NOMO-1 treated with DMSO at 0.1 percent for 48 hours (cell line): ENCODE results near the gene LRIG3.
"Not testable (repeated sequence)": the region's sequence is repeated elsewhere in the genome, so short reads cannot be mapped to it uniquely, and the experiment has no call there.

Experiments
- DNase-seq: peaks from one replicate; lab custom pipeline; 2025; ENCODE audit not compliant: unreplicated experiment; lab: John Stamatoyannopoulos, UW

The LRIG3 gene

DNA sequence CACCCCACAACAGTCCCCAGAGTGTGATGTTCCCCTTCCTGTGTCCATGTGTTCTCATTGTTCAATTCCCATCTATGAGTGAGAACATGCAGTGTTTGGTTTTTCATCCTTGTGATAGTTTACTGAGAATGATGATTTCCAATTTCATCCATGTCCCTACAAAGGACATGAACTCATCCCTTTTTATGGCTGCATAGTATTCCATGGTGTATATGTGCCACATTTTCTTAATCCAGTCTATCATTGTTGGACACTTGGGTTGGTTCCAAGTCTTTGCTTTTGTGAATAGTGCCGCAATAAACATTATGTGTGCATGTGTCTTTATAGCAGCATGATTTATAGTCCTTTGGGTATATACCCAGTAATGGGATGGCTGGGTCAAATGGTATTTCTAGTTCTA is 17.6 kb downstream of the LRIG3 start:
- not testable (repeated sequence) for DNase-seq

DNA sequence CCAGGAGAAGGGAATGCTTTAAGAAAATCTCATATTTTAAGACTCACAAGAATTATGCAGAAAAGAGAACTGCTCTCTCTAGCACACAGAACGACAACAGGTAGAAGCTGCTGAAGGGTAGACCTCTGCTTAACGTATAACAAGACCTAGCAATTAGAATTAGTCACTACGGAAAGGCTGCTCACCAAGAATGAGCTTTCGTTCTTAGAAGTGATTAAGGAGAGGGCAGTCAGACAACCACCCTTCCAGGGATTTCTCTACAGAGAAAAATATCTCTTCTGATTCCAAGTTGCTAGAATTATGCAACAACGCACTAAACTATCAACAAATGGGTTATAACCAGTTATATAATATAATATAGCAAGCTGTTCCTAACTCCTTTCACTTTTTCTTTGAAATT is 18.6 kb downstream of the LRIG3 start:
- DNase-seq, result no peak

DNA sequence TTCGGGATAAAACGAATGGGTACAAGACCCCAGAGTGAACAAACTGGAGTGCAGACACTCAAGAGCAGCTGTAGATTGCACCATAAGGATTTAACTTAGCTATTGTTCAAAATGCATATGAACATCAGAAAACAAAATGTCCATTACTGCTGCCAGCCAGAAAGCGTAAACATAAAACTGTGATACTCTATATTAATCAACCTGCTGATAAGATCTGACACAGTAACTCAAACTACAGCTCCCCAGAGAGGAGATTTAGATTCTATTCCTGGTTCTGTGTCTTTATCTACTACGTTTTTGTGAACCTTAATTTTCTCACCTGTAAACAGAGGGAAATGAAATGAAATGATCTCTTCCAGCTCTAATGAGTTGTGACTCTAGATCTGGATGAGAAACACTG is 22.3 kb downstream of the LRIG3 start:
- no peak for DNase-seq

DNA sequence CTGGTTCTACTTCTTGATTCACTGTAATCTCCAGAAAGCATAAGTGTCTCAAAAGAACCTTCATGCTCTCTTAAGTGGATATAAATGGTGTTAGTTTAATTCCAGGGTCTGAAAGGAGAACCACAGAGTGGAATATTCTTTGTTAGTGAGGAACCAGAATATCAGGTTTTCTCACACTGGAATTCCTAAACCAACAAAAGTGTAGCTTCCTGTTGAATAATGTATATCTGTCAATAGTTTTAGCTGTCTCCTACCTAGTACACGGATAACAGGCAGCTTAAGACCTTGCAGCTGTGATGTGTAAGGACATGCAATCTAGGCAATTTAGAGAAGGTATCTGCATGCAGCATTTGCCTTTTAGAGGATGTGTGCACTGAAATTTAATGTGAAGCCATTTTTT is 24.0 kb downstream of the LRIG3 start:
- DNase-seq, result no peak

DNA sequence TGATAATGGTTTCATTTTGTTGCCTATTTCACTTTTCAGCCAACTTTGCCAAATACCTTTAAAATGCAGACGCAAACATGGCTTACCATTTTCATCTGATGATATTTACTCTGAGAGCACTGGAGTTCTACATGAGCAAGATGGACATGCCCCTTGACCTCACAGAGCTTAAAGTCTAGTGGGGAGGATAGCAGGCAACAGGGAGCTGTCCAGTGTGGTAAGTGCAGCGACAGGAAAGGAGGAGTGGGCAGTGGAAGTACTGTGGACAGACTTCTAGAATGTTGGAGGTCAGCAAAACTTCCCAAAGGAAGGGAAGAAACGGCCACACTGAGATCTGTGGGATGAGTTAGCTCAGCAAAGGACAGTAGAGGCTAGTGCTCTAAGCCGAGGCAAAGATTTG is 25.3 kb downstream of the LRIG3 start:
- DNase-seq, result no peak

DNA sequence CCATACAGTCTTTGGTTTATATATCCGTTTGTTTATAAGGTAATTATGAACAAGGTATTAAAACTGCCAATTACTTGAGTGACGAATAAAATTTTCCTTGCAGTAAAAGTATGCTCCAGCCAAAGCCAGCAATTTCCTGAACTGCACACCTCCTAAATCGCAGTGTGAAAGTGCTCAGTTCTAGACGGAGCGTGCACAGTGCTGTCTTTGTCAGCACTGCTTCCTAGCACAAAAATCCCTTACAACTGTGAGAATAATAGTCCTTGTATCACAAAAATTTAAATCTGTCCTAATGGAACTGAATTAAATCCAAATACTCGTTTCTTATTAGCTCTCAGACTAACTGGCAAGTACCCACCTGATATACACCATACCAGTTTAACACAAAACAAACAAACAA is 26.3 kb downstream of the LRIG3 start:
- no peak for DNase-seq

DNA sequence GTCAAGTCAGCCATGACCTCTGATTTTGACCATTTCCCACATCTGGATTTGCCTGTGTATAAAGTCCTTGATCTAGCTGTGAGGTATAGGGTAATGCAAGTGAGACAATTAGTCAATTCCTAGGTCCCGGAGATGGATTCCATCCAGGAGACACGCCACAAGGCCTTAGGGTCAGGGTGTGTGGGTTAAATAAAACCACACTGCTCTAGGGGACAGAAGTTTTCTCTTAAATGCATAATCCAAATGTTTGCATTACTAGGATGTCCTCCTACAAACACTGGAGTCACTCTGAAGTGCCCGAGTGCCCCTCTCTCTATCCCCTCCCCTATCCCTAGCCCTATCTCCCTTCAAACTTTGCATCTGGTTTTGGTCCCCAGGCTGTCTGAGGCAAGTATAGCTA is 26.8 kb downstream of the LRIG3 start:
- no peak for DNase-seq

DNA sequence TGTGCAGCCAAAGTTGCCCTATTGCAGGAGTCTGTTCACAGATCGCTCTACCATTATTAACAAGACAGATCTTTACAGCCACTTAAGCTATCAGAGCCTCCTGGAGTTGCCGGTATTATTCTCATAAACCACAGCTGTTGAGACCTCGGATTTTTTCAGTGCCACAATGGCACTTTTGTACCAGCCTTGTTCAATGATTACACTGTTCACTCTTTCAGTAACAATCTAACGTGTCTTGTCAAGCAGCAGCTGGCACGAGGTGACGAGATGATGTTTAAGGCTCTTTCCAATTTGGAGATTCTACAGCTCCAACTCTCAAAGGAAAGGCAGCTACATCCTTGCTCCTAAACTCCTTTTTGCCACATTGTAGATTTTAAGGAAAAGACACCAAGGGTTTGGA is 30.7 kb downstream of the LRIG3 start:
- no peak for DNase-seq

DNA sequence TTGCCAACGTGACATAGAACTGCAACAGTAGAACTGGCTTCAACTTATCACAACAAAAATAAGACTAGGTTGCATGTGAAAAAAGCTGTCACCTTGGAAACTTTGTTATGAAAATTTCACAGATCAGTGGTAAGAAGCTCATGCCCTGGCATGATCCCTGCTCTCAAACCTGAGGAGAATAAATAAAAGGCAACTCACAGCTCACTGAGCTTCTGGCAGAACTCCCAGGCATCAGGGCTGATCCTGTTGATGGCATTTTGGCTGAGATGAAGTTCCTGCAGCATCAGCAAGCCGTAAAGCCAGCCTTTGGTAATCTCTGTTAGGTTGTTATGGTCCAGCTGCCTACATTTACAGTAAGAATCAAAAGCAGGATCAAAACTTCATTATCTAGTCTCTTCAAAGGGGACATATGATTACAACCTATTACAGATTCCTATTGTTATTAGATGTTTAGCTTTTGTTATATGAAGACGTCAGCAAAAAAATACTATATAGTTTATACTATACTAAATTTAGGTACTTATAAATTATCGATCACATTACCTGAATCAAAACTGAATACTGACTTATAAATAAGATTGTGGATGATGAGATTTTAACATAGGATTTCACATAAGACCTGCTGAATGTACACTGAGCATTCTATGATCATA is 32.0 kb downstream of the LRIG3 start:
- DNase-seq, result no peak

DNA sequence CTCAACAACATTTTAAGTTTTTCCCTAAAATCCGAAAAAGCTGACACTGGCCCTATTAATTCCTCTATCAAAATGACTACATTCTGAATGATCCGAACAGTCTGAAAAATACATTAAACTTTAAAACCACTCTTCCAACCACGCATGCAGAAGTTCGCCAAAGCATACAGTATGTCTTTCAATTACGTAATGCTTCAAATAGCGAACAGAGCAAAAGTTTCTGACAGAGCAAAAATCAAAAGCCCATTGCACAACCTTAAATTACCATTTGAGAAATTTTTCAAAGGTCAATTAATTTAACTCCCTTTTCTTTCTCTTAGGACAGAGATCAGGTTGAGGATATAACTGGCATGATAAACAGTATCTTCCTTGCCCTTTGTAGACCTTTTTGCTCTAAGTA is 33.2 kb downstream of the LRIG3 start:
- peak; percentile 12 for DNase-seq

DNA sequence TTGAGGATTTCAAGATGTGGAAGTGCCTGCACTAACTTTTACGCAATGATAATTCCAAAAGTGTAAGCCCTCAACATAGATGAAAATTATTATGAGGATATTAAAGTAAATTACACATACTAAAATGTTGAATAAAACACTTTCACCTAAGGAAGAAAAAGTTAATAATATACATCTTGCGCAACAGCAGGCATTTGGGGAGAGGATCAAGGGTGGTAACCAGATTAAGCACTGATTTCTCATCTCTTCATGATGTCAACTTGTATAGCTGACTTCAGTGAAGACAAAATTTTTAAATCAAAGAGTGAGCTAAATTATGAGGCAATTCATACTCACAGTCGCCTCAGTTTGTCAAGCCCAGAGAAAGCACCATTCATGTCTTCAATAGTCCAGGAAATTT is 33.8 kb downstream of the LRIG3 start:
- DNase-seq, result no peak

DNA sequence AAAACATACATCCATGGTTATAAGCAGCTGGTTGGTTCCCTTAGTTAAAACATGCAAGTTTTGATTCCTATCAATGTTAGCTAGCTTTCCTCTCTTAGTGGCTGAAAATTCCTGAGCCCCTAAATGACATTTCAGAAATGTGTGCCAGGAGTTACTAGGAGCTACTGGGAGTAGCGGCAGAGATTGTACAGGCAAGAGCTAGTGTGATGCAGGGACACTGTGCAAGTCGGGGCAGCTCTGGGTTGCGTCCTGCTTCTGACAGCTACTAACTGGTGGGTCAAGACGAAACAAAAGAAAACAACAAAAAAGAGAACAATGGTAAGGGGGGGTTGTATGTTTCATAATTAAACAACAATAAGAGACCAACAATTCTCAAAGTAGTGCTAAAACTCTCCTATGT is 35.4 kb downstream of the LRIG3 start:
- no peak for DNase-seq

DNA sequence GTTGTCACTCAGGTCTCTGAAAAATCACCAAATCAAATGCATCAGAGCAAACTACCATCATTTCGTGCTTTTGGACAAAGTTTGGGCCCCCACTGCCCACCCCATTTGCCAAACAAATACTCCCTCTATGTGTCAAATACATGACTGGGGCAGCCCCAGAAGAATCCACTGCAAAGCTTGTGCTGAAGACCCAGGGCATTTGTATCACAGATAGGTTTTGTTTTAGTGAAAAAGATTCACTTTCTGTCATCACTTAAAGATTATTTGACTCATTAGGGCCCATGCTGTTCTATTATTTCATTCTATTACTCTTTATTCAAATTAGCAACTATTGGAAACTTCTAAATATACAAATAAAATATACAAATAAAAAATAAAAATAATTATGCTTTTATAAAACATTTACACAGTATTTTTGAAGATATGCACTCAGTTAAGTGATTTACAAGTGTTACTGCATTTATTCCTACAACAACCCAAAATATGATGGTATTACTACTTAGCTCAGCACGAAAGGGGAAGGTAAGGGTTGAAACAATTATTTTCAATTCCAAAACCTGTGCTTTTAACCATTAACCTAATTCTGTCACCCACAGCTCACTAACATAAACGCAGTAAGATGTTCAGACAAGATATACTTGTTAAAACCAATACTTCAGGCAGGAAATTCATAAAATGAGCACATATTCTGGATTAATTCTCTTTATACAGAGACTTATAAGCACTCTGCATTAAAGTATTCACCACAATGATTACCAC is 36.5 kb downstream of the LRIG3 start:
- DNase-seq, result no peak

DNA sequence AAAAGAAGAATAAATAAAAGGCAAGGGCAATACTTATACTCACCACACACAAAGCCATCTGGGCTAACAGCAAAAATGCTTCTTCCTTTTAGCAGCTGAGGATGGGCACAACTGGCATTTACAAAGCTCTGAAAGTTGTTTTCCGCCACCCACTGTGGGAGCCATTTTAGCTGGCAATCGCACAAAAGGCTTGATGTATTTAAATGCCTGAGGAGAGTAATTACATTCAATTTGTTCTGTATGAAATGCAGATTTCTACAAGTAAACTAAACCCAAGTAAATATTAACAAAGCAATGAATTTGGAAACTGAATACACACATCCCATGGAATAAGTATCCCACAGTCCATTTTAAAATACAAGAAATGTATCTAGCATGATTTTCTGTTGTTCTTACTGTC is 37.5 kb downstream of the LRIG3 start:
- no peak for DNase-seq

DNA sequence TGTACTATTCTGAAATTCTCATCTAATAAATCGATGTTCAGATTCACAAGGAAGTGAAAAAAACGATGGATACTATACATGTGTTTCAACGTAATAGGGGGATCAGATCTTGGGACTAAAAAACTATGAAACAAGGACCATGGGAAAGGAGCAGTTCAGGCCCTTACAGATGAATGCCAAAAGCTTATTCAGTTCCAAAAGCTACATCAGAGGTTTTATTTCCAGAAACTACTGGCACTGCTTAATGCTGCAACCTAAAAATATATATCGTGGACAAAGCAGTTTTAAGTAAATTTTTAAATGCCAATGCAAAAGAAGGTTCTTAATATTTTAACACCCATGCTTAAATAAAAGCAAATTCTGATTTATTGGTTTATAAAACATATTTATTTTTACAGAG is 38.5 kb downstream of the LRIG3 start:
- no peak for DNase-seq

DNA sequence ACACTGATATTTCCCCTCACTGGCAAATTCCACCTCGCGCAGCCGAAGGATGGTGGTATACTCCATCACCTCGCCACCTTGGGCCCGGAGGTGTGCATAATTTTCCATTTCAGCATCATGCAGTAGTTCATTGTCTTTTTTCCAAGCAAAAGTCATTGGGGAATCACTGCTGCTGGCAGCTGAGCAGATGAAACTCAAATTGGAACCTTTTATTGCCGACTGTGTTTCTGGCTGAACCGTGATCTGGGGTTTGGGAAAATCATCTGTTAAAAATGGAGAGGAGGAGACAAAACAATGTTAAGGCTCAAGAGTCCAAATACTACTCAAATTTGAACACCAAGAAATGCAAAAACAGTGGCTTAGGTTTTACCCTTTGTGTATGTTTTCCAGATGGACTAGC is 39.7 kb downstream of the LRIG3 start:
- DNase-seq, result no peak

DNA sequence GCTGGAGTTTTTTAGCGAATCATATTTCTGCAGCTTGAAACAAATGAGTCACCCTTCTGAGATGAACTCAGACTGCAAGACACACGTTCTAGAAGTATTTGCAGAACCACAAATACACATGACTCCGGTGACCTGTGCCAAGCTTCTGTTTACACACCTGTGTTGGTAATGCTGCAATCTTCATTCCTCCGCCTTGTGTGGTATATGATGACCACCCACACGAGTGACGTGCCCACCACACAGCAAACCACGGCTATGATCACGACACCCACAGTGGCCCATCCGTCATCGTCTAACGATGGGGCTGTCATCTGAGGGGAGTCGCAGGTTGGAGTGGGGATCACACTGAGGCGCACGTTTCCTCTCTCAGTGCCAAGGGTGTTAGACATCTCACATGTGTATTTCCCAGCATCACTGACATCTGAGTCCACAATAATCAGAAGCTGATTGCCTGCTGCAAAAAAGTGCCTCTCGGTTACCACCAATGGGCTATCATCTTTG is 43.0 kb downstream of the LRIG3 start:
- no peak for DNase-seq

DNA sequence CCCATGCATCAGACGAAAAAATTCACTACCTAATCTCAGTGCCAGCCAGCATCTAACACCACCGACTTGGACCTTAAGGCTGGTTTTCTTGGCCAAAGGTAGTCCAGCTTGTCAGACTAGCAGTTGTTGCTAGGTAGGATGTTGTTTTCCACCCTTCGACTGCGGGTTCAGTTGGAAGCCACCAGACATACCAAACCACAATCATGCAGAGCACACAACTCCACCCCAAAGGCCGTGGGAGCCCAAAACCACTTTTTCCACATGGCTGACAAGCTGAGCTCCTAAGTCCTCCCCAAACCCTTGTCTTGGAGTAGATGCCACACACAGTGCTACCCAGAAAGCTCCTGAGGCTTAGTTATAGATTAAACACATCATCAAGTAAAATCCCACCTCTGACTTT is 46.8 kb downstream of the LRIG3 start:
- DNase-seq, result no peak

DNA sequence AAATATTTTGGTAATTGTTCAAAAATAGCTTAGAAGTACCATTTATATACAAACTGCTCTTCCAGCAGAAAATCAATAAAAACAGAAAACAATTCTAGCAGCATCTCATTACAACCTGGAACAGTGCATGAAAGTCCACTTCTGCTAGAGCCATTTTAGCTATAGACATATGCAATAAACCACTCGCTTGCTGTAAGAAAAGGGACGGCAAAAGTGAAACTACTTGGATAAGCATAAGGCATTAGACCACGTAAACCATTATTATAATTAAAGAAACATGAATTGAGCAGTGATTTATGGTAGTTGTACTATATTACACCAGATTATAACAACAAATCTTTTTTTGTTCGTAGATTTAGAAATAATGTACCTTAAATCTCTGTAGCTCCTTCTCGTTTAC is 48.7 kb downstream of the LRIG3 start:
- peak; percentile 7 for DNase-seq

DNA sequence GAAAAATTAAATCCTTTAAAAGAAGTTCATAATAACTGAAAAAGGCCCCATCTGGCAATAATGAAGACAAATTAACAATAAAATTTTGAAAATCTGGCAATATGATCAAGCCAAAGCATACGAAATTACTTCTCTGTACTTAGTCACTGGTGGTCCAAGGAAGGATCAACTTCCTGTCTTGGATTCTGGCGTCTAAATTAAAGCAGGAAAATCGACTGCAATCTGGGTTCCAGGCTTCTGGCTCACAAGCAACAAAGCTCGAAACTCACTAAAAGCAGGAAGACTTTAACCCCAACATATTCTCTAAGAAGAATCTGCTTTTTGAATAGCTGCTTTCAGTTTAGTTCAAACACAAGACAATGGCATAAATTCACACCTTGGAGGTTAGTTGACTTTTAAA is 49.7 kb downstream of the LRIG3 start:
- no peak for DNase-seq

DNA sequence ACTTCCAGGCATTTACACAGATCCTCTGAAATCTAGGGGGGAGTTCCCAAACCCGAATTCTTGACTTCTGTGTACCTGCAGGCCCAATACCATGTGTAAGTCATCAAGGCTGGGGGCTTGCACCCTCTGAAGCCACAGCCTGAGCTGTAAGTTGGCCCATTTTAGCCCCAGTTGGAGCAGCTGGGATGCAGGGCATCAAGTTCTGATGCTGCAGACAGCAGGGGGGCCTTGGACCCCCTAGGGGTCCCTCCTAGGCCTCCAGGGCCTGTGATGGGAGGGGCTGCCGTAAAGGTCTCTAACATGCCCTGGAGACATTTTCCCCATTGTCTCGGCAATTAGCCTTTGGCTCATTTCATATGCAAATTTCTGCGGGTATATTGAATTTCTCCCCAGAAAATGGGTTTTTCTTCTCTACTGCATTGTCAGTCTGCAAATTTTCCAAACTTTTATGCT is 59.5 kb downstream of the LRIG3 start:
- DNase-seq, result no peak

DNA sequence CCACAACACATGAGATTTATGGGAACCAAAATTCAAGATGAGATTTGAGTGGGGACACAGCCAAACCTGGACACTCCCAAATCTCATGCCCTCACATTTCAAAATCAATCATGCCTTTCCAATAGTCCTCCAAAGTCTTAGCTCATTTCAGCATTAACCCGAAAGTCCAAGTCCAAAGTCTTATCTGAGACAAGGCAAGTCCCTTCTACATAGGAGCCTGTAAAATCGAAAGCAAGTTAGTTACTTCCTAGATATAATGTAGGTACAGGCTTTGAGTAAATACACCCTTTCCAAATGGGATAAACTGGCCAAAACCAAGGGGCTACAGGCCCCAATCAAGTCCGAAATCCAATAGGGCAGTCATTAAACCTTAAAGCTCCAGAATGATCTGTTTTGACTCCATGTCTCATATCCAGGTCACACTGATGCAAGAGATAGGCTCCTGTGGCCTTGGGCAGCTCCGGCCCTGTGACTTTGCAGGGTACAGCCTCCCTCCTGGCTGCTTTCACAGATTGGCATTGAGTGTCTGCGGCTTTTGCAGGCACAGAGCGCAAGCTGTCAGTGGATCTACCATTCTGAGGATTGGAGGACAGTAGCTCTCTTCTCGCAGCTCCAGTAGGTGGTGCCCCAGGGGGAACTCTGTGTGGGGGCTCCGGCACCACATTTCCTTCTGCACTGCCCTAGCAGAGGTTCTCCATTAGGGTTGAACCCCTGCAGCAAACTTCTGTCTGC is 60.1 kb downstream of the LRIG3 start:
- DNase-seq, result no peak
